Activated CD4-positive, alpha-beta T cell treated with anti-CD3 and anti-CD28 coated beads, Interleukin-2, Interleukin-4, amounts not matched to agents 100 ng/mL and 50 ng/mL, durations not matched to agents 16 hours and 8 hours (primary cell): ENCODE results near the gene TRAPPC2L.
"Not testable (repeated sequence)": the region's sequence is repeated elsewhere in the genome, so short reads cannot be mapped to it uniquely, and the experiment has no call there.

Source experiments
- DNase-seq: peaks from one replicate; pipeline ENCODE4 v3.0.0-alpha.2; 2020; ENCODE audit warnings: low spot score

Gene TRAPPC2L

GRCh38 chr16:88819126-88819525, 37.8 kb upstream of the TRAPPC2L start:
- no peak for DNase-seq

- no peak for DNase-seq
These were observed 36.4 kb upstream of the TRAPPC2L start for GRCh38 chr16:88820385-88821025.

GRCh38 chr16:88821168-88821850, 35.6 kb upstream of the TRAPPC2L start:
- DNase-seq = no peak

DNA sequence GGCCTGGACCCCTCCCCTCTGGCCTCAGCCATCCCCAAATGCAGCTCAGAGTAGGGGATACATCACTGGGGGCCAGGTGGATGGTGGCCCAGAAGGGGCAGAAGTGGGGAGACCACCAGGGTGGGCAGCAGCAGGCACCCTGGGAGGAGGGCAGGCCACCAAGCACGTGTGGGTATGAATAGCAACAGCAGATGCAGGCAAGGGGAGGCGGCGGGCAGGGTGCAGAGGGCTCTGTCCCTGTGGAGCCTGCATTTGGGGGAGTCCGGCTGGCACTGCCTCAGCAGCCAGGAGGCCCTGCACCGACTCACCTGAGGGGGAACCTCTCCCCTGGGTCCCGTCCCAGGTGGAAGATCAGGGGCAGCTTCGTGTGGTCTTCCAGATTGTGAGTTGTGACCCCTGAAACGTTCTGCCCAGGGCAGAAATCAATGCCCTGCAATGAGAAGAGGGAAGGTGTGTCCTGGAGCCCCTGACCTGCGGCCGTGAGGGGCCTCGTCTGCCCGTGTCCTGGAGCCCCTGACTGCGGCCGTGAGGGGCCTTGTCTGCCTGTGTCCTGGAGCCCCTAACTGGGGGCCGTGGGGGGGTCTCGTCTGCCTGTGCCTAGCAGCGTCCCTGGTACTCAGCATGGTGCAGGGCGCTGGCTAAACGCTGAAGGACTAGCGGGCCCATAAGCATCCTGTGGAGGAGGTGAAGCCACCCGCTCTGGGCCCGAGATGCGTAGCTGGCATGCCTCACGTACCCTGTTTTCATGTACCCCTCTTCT, 34.5 kb upstream of the TRAPPC2L start:
- no peak for DNase-seq

DNA sequence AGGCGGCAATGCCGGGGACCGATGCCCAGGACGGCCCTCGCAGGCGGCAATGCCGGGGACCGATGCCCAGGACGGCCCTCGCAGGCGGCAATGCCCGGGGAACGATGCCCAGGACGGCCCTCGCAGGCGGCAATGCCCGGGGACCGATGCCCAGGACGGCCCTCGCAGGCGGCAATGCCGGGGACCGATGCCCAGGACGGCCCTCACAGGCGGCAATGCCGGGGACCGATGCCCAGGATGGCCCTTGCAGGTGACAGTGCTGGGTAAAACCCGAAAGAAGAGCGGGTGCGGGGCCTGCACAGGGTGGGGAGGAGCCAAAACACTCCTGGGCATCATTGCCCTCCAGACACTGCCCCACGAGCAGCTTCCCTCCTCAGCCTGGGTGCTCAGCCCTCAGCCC, 33.3 kb upstream of the TRAPPC2L start:
- DNase-seq = not testable (repeated sequence)

GRCh38 chr16:88824256-88825077, 32.5 kb upstream of the TRAPPC2L start:
- DNase-seq = no peak

DNA sequence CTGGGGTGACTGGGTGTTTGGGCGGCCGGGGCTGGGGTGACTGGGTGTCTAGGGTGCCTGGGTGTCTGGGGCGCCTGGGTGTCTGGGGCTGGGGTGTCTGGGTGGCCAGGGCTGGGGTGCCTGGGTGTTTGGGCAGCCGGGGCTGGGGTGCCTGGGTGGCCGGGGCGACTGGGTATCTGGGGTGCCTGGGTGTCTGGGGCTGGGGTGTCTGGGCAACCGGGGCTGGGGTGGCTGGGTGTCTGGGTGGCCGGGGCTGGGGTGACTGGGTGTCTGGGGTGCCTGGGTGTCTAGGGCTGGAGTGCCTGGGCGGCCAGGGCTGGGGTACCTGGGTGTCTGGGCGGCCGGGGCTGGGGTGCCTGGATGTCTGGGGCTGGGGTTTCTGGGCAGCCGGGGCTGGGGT, 31.8 kb upstream of the TRAPPC2L start:
- DNase-seq = no peak

- DNase-seq = no peak
These were observed 30.7 kb upstream of the TRAPPC2L start for GRCh38 chr16:88826070-88826840.

GRCh38 chr16:88827727-88828126, 29.2 kb upstream of the TRAPPC2L start:
- DNase-seq = no peak

DNA sequence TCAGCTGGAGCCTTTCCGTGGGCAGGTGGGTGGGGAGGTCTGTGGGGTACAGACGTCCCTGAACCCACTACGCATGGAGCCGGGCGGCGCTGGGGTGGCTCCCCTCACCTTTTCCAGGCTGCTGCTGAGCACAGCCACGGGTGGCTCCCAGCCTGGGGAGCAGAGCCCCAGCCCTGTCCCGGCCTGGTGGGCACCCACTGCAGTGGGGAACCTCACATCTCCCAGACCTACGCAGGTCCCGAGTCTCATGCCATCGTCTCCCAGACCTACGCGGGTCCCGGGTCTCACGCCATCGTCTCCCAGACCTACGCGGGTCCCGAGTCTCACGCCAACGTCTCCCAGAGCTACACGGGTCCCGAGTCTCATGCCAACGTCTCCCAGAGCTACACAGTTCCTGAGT, 28.2 kb upstream of the TRAPPC2L start:
- DNase-seq = no peak

DNA sequence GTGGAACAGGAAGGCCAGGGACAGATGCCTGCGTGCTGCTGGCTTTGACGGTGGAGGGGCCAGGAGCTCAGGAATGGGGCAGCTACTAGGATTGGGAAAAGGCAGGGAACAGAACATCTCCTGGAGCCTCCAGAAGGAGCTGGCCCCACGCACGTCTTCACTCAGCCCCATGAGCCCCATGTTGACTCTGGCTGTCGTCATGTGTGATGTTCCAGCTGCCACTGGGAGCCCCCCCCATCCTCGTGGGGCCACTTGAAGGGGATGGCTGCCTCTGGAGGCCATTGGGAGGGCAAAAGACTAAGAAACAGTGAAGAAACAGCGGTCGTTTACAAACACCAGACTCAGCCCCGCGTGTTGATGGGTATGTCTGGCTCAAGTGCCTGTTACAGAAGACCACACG, 26.7 kb upstream of the TRAPPC2L start:
- no peak for DNase-seq

- no peak for DNase-seq
These were observed 26.1 kb upstream of the TRAPPC2L start for GRCh38 chr16:88830783-88831182.

DNA sequence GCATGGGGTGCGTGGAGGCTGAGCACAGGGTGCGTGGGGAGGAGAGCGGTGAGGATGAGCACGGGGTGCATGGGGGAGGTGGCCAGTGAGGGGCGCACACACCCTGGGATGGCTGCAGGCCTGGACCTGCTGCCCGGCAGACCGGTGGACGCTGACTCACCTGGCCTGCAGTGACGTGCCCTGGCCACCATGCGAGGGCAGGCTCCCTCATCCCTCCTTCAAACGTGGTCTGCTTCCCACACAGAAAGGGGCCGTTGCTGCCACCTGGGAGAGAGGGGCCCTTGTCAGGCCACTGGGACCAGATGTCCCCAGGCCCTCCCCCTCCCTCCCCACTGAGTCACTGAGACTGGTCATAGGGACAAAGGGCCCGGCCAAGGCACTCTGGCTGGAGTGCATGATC, 25.1 kb upstream of the TRAPPC2L start:
- DNase-seq = no peak

DNA sequence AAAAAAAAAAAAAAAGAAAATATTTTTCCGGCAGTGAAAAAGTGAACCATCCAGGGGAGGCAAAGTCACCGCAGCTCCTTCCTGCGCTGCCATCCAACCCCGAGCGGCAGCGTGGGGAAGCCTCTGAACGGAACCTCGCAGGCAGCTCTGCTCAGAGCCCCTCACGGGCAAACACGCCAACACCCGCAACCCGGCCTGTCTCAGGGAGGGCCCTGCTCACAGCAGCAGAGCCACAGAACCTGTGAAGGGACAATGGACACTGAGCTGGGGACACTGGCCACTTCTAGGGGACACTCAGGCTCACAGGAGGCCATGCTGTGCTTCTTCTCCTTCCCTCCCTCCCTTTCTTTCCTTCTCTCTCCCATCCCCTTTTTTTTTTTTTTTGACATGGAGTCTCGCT, 23.8 kb upstream of the TRAPPC2L start:
- DNase-seq = no peak

DNA sequence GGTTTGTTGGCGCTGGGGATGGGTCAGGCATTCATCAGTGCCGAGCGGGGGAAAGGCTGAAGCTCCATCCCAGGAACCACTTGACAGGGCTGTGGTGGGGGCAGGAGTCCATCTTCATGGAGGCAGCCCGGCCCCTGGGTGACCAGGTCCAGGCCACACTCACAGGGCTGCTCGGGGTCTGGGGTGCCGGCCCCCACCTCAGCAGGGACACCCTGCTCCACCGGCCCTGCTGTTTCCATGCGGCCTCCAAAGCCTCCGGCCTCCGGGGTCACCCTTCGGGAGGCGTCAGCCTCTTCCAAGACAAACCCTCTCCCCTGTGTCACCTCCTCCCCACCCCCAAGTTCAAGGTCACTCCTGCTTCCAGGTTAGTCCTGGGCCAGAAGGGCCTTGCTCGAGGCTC, 22.3 kb upstream of the TRAPPC2L start:
- no peak for DNase-seq

GRCh38 chr16:88835383-88835782, 21.5 kb upstream of the TRAPPC2L start:
- no peak for DNase-seq

- DNase-seq = no peak
These were observed 21.1 kb upstream of the TRAPPC2L start for GRCh38 chr16:88835818-88836217.

DNA sequence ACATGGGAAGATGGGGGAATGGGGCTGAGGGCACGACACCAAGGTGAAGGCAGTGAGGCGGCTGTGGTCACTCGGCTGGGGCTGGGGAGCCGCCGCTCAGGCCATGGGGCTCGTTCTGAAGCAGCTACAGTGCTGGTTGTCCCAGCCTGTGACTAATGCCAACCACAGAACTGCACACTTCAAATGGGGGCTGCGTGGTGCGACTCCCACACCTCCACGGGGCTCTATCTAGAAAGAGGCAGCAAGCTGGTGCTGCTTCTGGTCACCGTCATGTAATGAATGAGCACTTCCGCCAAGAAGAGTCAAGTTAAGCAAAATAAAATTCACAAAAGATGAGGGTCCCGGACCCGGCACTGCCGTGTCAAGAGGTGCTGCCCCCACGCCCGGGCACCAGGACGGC, 20.1 kb upstream of the TRAPPC2L start:
- no peak for DNase-seq

DNA sequence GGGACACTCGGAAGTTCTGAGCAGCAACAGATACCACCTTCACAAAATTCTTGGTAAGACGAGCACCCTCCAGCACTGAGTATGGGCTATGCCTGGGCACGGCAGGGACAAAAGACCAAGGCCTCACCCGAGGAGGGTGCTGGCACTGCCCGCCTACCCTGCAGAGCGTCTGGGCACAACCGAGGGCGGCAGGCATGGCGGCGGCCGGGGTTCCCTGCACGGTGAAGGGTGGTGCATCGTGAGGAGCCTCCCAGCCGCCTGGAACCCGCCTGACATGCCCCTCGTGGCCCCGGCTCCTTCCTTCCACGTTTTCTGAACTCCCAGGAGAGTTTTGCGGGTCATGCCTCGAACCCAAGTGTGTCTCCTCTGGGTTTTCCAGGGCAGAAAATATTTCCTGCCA, 19.1 kb upstream of the TRAPPC2L start:
- DNase-seq = no peak

- DNase-seq = no peak
These were observed 18.4 kb upstream of the TRAPPC2L start for GRCh38 chr16:88838566-88838965.

DNA sequence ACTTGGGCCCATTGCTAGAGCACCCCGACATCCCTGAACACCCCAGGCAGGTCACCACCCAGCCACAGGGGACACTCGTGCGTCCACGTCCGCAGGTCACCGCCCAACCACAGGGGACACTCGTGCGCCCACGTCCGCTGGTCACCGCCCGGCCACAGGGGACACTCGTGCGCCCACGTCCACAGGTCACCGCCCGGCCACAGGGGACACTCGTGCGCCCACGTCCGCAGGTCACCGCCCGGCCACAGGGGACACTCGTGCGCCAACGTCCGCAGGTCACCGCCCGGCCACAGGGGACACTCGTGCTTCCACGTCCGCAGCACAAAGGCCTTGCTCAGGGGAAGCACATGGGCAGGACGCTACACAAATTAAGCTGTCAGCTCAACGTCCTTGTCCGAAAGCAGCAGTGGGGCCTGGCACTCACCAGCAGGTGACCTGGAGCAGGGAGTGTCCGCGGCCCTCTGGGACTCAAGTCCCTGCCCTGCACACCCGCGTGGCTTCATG, 17.8 kb upstream of the TRAPPC2L start:
- no peak for DNase-seq
